Neuron (in vitro differentiated cells): Measurements from ENCODE around the gene CIB4.
A peak's percentile ranks its signal among the peaks of the same experiment; 100 is the strongest.

Experiments
- H2AFZ ChIP-seq: one replicate; pipeline ENCODE4 v1.6.1; 2013; ENCODE audit warnings: low read depth, mild to moderate bottlenecking, inconsistent platforms, low read length, moderate library complexity
- H3K27me3 ChIP-seq: one replicate; pipeline ENCODE4 v1.6.1; 2013; ENCODE audit warnings: low read length; ENCODE audit not compliant: insufficient read depth
- H3K36me3 ChIP-seq: one replicate; pipeline ENCODE4 v1.6.1; 2013; ENCODE audit warnings: low read length; ENCODE audit not compliant: insufficient read depth
- H3K4me1 ChIP-seq: one replicate; pipeline ENCODE4 v1.6.1; 2013; ENCODE audit warnings: low read length; ENCODE audit not compliant: insufficient read depth
- H3K4me3 ChIP-seq: 2 replicates; pipeline ENCODE4 v1.5.1; 2013; ENCODE audit warnings: mild to moderate bottlenecking, low read length, moderate library complexity
- H3K9me3 ChIP-seq: one replicate; pipeline ENCODE4 v1.6.1; 2013; ENCODE audit warnings: low read length

Gene CIB4

GRCh38 chr2:26598996-26599373 is 42.2 kb downstream of the CIB4 start:
- peak overlapping the region; percentile 51 for H2AFZ ChIP-seq
- H3K36me3 ChIP-seq: no peaks in the 10 kb centered on the region
- peaks cover 24% of the 10 kb centered on the region for H3K4me1 ChIP-seq
- H3K4me3 ChIP-seq: no peak overlapping the region
- H3K9me3 ChIP-seq: no peaks in the 10 kb centered on the region
- no peaks in the 10 kb centered on the region for H3K27me3 ChIP-seq

GRCh38 chr2:26598336-26598995 is 42.7 kb downstream of the CIB4 start:
- Histone ChIP-seq H3K9me3 (no peaks in the 10 kb centered on the region), H3K36me3 (no peaks in the 10 kb centered on the region), H3K4me1 (peaks cover 24% of the 10 kb centered on the region), H2AFZ (peak overlapping the region; percentile 51), H3K27me3 (no peaks in the 10 kb centered on the region), H3K4me3 (no peak overlapping the region)

- no peaks in the 10 kb centered on the region for H3K27me3 ChIP-seq
Observed at GRCh38 chr2:26597197-26597596, 44.0 kb downstream of the CIB4 start.

GRCh38 chr2:26595146-26595545 is 46.0 kb downstream of the CIB4 start:
- Histone ChIP-seq H3K4me3 (no peak overlapping the region), H2AFZ (no peak overlapping the region), H3K9me3 (no peaks in the 10 kb centered on the region), H3K4me1 (peaks cover 33% of the 10 kb centered on the region), H3K36me3 (no peaks in the 10 kb centered on the region), H3K27me3 (no peaks in the 10 kb centered on the region)

More at GRCh38 chr2:26597197-26597596, 44.0 kb downstream of the CIB4 start:
- H3K36me3 ChIP-seq: no peaks in the 10 kb centered on the region
- H3K4me1 ChIP-seq: peaks cover 24% of the 10 kb centered on the region
- no peaks in the 10 kb centered on the region for H3K9me3 ChIP-seq
- no peak overlapping the region for H2AFZ ChIP-seq
- H3K4me3 ChIP-seq: no peak overlapping the region

GRCh38 chr2:26591619-26592505 is 49.3 kb downstream of the CIB4 start:
- Histone ChIP-seq H3K36me3 (no peaks in the 10 kb centered on the region), H2AFZ (no peak overlapping the region), H3K4me3 (no peak overlapping the region), H3K9me3 (no peaks in the 10 kb centered on the region), H3K4me1 (peaks cover 25% of the 10 kb centered on the region), H3K27me3 (no peaks in the 10 kb centered on the region)

GRCh38 chr2:26590980-26591618 is 50.1 kb downstream of the CIB4 start:
- no peak overlapping the region for H3K4me3 ChIP-seq
- no peak overlapping the region for H2AFZ ChIP-seq
- peaks cover 2% of the 10 kb centered on the region for H3K27me3 ChIP-seq
- no peaks in the 10 kb centered on the region for H3K9me3 ChIP-seq
- H3K4me1 ChIP-seq: peaks cover 23% of the 10 kb centered on the region
- H3K36me3 ChIP-seq: no peaks in the 10 kb centered on the region

GRCh38 chr2:26590508-26590907 is 50.7 kb downstream of the CIB4 start:
- H3K36me3 ChIP-seq: no peaks in the 10 kb centered on the region
- H3K27me3 ChIP-seq: peaks cover 5% of the 10 kb centered on the region
- H3K4me3 ChIP-seq: no peak overlapping the region
- no peaks in the 10 kb centered on the region for H3K9me3 ChIP-seq
- H2AFZ ChIP-seq: no peak overlapping the region
- H3K4me1 ChIP-seq: peaks cover 17% of the 10 kb centered on the region

- Histone ChIP-seq H3K4me1 (peaks cover 9% of the 10 kb centered on the region), H3K9me3 (no peaks in the 10 kb centered on the region), H3K36me3 (no peaks in the 10 kb centered on the region), H3K4me3 (no peak overlapping the region), H3K27me3 (peaks cover 9% of the 10 kb centered on the region), H2AFZ (no peak overlapping the region)
Observed at GRCh38 chr2:26588576-26588975, 52.6 kb downstream of the CIB4 start.

- Histone ChIP-seq H2AFZ (no peak overlapping the region), H3K9me3 (no peaks in the 10 kb centered on the region), H3K4me3 (no peak overlapping the region), H3K27me3 (peaks cover 9% of the 10 kb centered on the region), H3K4me1 (peaks cover 9% of the 10 kb centered on the region), H3K36me3 (no peaks in the 10 kb centered on the region)
Observed at GRCh38 chr2:26587994-26588393, 53.2 kb downstream of the CIB4 start.

- Histone ChIP-seq H2AFZ (no peak overlapping the region), H3K9me3 (no peaks in the 10 kb centered on the region), H3K36me3 (no peaks in the 10 kb centered on the region), H3K4me3 (no peak overlapping the region), H3K27me3 (peaks cover 9% of the 10 kb centered on the region), H3K4me1 (peaks cover 6% of the 10 kb centered on the region)
Observed at GRCh38 chr2:26585966-26586365, 55.2 kb downstream of the CIB4 start.

GRCh38 chr2:26585100-26585499 is 56.1 kb downstream of the CIB4 start:
- no peaks in the 10 kb centered on the region for H3K4me1 ChIP-seq
- H3K27me3 ChIP-seq: peaks cover 9% of the 10 kb centered on the region
- H2AFZ ChIP-seq: no peak overlapping the region
- no peak overlapping the region for H3K4me3 ChIP-seq
- no peaks in the 10 kb centered on the region for H3K9me3 ChIP-seq
- H3K36me3 ChIP-seq: no peaks in the 10 kb centered on the region

- Histone ChIP-seq H3K36me3 (no peaks in the 10 kb centered on the region), H3K27me3 (peaks cover 9% of the 10 kb centered on the region), H3K9me3 (no peaks in the 10 kb centered on the region), H3K4me1 (no peaks in the 10 kb centered on the region), H3K4me3 (no peak overlapping the region), H2AFZ (no peak overlapping the region)
Observed at GRCh38 chr2:26584656-26585055, 56.5 kb downstream of the CIB4 start.

GRCh38 chr2:26584191-26584590 is 57.0 kb downstream of the CIB4 start:
- peaks cover 11% of the 10 kb centered on the region for H3K27me3 ChIP-seq
- no peak overlapping the region for H3K4me3 ChIP-seq
- H3K36me3 ChIP-seq: no peaks in the 10 kb centered on the region
- no peaks in the 10 kb centered on the region for H3K9me3 ChIP-seq
- no peaks in the 10 kb centered on the region for H3K4me1 ChIP-seq
- no peak overlapping the region for H2AFZ ChIP-seq
